HG02840 (cell line): ENCODE data around the gene MYOF.

Experiments
- ATAC-seq: cut with Tn5 transposase; IDR thresholded peaks from one replicate; pipeline ENCODE4 v1.9.1; 2021; ENCODE audit warnings: mild to moderate bottlenecking, moderate library complexity, moderate number of reproducible peaks; ENCODE audit not compliant: unreplicated experiment, low FRiP score

MYOF gene

DNA sequence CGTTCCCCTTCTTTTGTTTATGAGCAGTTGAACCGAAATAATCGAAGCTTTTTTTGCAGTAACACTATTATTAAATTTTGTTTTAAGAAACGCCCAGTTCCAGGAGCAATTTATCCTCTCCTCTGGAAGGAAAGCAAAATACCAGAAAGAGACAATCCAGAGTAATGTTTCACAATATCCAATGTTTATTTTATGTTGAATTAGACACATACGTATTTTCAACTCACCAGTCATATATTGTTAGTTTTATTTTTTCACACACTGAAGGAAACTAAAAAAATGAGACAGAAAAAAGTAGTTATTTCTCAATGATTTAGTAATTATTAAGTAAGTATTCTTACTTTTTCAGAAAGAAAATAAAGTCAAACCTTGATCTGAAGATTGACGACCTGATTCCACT lies 85.1 kb downstream of the MYOF start:
- ATAC-seq = no peak

GRCh38 chr10:93393211-93393610 lies 88.9 kb downstream of the MYOF start:
- no peak for ATAC-seq

DNA sequence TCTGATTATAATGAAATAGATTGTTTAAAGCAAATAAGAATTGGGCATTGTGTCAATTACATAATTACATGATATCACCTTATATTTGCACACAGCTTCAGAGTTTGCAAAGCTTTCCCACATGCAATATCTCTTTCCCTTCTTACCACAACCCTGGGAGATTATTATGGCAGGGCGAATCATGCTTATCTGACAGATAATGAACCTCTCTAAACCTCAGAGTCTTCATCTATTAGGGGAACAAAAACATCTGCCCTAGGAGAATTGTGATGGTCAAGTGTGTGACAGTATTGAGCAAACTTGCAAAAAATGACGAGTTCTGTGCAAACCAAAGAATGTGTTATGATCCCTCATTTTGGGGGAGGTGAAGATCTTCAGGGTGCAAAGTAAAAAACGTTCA lies 90.0 kb downstream of the MYOF start:
- ATAC-seq = no peak

GRCh38 chr10:93390306-93391090 lies 91.6 kb downstream of the MYOF start:
- ATAC-seq = no peak

DNA sequence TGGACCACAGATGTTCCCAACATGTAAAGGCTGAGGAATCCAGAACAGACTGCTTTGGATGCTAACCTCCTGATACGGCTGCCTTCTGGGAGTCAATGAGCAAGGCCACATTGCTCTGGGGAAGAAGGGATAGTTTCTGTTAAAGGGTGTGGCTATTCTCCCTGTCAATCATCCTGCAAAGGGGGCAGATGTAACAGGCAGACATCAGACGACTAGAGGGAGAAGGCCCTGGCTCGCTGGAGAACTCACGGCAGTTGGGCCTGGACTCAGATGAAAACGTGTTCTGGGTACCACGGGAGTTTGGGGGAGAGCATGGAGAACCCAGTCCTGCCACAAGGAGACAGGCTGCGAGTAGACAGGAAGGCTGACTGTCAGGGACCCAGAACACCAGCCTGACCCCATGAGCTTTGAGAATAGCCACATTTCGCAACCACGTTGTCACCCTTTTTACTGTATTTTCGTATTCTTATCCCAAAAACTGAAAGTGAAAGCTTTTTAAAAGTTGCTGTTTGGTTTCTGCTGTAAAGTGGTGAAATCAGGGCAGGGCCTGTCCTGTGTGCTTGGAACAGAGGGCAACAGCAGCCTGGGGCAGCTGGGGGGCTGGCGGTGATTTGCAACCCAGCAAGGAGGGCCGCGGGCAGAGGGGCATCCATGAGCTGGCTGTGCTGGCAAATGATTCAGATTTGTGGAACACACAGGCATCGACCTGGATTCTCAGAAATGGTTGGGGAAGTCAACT lies 95.3 kb downstream of the MYOF start:
- ATAC-seq = no peak

DNA sequence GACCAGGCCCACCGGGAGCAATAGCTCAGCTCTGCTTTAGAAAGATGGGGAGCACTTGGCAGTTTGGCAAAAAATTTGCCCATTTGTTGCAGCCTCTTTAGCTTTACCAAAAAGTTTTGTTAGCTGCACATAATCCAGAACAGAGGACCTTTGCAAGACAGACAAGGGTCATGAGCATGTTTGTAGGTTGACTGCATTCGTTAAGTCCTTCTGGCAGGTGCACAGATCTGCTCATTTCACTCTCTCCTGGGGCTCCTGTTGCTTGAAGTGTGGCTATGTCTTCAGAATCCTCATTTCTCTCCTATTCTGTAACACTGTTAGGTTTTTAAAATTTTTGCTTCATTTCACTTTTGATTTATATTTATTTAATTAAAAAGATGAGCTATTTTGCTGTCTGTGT lies 96.8 kb downstream of the MYOF start:
- no peak for ATAC-seq

DNA sequence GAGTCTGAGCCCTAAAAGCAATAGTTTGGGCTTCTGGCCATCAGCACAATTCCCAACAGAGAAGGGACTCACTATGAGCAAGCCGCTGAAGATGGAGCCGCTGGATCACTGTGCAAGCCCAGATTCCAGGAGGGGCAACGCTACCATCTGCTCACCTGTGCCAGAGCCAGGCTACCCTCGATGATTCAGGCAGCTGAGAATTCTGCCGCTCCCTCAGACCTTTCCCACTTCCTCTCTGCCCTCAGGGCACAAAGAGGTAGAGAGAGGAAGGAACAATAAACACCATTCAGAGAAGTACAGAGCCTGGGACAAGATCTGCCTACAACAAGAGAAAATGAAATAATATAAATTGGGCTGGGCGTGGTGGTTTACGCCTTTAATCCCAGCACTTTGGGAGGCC lies 98.1 kb downstream of the MYOF start:
- ATAC-seq = no peak

DNA sequence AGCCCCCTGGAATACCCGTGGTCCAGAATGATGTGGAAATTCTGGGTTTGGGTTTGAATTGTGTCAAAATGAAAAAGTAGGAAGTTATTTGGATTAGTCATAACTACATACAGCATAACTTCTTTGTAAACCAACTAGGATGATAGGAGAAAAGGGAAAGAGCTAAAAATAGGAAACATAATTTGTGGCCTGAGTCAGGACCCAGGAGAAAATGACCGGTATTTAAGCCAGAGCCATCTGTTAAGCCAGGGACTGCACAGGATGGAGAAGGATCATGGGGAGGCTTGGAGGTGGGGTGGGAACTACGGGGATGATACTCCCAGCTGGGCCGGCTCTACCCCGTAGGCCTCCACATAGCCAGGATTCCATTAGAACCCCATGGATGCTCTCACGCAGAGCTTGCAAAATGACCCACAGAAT lies 98.6 kb downstream of the MYOF start:
- no peak for ATAC-seq

DNA sequence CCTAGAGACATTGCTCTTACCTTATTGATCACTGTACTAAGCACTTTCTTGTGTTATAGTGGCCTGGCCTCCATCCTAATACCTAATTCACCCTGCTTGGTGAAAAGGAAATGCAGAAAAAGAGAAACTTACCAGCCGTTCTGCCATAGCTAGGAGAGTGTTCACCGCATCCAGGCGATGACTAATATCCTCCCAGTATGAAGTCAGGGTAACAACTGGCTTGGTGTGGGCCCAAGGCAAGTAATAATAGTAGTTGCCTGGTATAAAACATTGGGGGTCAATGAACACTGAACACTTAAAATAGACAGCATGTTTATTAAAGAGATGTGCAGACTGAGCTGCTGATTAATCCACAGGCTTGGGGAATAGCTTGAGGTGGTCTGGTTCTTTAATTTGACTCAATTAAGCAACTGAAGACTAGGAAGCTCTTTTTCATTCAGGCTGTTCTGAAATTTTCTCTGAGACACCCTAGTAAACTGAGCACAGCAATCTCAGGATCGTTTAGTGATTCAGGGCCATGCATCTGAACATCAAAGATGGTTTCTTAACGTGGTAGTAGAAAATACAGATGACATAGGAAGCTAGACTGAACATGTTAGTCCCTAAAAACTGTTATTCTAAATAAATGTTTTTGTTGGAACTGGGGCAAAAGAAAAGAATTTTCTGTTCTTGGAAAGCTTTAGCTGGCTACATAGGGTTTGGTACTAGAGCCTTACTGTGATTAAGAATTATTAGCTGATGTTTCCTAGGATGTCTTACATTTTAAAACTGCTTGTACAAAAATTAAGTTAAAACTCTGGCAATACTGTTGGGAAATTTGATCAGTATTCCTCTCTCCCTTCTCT lies 102.2 kb downstream of the MYOF start:
- no peak for ATAC-seq

DNA sequence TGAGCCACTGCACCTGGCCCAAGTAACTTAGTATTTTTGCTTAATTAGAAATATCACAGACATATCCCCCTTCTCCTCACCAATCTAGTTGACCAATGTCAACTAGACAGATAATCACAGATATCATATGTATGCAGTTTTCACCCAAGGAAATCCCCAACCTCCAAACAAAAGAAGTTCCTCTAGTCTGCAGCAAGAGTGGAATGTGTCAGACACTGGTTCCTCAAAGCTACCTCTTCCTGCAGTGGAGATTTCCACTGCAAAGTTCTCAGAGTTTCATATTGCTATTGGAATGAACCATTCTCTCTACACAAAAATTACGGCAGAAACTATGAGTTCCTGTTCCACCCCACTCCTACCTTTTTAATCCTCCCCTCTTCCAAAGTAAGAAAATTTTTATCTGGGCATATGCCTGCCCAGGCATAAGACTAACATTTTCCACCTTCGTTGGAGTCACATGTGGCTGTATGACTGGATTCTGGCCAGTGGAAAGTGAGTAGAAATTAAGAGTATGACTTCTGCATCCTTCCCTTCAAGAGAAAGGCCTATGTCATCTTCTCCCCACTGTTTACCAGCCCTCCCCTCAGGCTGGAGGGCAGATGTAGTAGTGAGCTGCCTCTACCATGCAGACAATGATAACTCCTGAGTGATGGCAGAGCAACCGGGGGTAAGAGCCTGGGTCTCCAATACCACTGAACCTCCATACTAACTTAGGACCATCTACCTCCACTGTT lies 103.0 kb downstream of the MYOF start:
- no peak for ATAC-seq

GRCh38 chr10:93378039-93378438 lies 104.1 kb downstream of the MYOF start:
- ATAC-seq = no peak

DNA sequence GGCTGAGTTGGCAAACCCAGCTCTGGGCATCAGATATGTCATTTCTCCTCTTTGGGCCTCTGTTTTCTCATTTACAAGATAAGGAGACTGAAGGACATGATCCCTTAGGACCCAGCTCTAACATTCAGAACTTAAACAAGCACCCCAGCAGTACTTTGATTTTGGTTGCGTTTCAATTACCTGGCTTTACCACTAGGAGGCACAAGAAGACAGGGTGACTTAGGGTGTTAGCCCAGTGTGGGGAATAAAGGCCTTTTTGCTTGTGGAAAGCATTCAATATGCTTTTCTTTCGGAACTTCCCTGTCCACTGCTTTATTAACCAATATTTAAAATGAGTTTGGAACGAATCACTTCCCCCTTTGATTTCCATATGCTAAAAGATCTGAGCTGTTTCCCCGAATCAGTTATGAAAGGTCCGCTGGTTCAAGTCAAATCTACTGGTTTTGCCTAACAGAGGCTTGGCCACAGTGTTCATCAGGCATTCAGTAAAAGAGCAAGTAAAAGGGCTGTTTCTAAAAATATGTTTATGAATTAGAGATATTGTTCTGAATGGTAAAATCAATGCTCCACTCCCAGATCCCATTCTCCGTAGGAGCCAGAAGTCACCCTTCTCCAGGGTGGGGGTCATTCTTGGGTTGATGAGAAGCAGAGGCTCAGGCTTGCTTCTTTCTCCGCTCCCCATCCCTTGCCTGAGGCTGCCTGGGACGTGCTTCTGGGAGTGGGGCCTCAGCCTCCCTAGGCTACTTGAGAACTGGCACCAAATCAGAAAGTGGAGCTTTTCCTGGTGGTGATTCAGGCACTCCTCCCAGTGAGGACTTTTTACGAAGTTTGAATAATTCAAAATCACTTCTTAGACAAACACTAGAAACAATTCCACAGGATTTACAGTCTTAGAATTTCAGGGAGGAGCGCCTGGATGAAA lies 105.5 kb downstream of the MYOF start:
- ATAC-seq = no peak

GRCh38 chr10:93370961-93371360 lies 111.2 kb downstream of the MYOF start:
- no peak for ATAC-seq

DNA sequence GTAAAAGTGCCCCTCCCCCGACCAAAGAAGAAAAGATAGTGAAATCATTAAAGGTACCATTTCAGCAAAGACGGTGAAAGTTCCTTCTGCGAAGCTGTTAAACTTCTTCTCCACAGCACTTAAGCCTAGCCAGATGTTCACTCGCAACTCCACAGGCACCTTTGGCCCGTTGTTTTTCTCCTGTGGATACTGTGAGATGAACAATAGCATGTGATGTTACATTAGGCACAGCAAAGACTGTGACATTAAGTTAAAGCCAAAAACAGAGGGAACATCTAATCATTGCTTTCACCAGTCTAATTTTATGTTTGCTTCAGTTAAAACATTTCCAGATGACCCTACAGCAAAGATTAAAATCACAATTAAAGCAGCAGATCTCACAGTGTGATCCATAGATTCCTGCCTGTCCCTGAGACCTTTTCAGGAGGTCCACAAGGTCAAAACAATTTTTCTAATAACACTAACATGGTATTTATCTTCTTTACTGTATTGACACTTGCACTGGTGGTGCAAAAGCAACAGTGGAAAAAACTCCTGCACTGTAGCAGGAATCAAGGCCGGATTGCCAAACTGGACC lies 112.5 kb downstream of the MYOF start:
- ATAC-seq = no peak

DNA sequence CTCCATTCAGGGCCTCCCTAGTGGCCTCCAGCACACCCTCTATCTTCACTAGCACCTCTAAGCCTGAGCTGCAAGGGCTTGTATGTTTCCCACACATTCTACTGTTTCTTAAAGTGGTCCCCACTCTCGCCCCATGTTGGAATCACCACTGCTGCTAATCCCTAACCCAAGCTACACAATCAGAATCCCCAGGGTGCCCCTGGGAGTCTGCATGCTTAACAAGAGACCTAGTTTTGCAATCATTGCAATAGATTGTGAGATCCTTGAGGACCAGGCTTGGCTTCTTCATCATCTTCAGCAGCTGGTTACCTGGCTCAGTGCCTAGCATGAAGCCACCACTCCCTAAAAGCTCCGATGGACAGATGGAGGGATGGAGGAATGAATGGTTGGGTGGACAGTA lies 113.9 kb downstream of the MYOF start:
- no peak for ATAC-seq

DNA sequence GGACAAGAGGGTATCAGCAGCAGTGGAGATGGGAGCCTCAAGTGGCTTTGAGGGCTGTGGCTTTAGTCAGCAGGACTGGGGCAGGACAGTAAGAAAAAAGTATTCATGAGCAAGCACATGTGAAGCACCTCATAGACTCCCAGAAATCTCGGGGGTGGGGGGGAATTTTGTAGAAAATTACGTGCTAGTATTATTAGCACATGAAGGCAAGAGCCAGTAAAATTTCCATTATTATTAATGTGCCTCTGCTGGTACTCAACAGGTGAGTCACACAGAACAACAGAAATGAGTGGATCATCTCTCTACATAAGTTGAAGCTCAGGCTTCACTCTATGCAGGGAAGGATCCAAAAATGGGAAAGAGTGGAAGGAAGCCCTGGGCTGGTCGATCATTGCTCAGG lies 114.5 kb downstream of the MYOF start:
- ATAC-seq = no peak

- no peak for ATAC-seq
Observed at GRCh38 chr10:93364966-93365365, 117.2 kb downstream of the MYOF start.

DNA sequence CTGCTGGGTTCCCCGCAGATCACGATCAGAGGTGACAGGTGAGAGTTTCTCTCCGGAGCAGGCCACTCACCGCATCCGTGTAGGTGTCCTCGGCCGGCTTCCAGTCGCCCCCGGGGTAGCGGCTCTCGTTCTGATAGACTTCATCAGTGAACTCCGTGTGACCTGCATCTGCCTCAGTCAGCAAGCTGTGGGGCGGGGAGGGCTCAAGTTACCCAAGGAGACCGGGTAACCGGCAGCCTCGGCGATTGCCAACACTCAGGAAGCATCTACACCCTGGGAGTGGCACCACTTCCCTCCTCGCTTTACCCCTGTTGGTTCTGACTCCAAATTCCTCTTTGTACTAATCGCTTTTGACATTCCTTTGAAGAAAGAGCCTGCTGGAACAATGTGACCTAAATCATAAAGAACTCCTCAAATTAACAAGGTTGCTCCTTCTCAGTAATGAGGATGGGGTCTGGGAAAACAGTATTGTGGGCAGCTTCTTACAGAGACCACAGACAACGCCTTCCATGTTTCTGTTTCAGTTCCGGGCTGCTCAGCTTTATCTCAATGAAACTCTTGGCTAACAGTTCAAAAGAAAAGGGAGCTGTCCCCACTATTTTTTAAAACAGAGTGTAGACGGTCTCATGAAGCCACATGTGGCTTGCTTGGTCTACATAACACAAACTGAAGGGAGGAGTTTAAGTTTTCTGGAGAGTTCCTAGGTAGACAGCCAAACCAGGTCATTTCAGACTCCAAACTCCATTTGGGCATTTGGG lies 118.1 kb downstream of the MYOF start:
- ATAC-seq = no peak
